Central memory CD8-positive, alpha-beta T cell (primary cell): ENCODE results near the gene ANO1.
A peak's percentile ranks its signal among the peaks of the same experiment; 100 is the strongest.

ENCODE experiments used
- ATAC-seq: fragments of 150-1000 bp; cut with Tn5 transposase; replicated peaks from 2 replicates; pipeline ENCODE4 v1.10.0; 2022; ENCODE audit warnings: mild to moderate bottlenecking, moderate FRiP score, moderate number of reproducible peaks; ENCODE audit not compliant: poor library complexity, severe bottlenecking; ENCODE audit errors: extremely low read depth
- DNase-seq, 2 donors: peaks; one replicate each; pipeline ENCODE4 v3.0.0; 2021; ENCODE audit warnings: low spot score in 2 of 2
- H3K27ac Mint-ChIP-seq: one replicate; pipeline ENCODE4 v1.8.0; 2022; ENCODE audit warnings: low read depth, mild to moderate bottlenecking, moderate library complexity, mixed read lengths
- H3K27me3 Mint-ChIP-seq: one replicate; pipeline ENCODE4 v1.8.0; 2022; ENCODE audit warnings: mixed read lengths
- H3K36me3 Mint-ChIP-seq: one replicate; pipeline ENCODE4 v1.8.0; 2022; ENCODE audit warnings: mild to moderate bottlenecking, moderate library complexity, mixed read lengths; ENCODE audit not compliant: insufficient read depth
- H3K4me1 Mint-ChIP-seq: one replicate; pipeline ENCODE4 v1.8.0; 2022; ENCODE audit warnings: mixed read lengths
- H3K4me3 Mint-ChIP-seq: one replicate; pipeline ENCODE4 v1.8.0; 2022; ENCODE audit warnings: mild to moderate bottlenecking, moderate library complexity, mixed read lengths
- H3K9me3 Mint-ChIP-seq: one replicate; pipeline ENCODE4 v1.8.0; 2022; ENCODE audit warnings: mixed read lengths

The ANO1 gene

GRCh38 chr11:70060611-70061293, 17.4 kb upstream of the ANO1 start:
- DNase-seq (no peak), ATAC-seq (no peak)
- Mint-ChIP-seq H3K9me3 (peaks cover 4% of the 10 kb centered on the region), H3K27me3 (peaks cover 49% of the 10 kb centered on the region), H3K4me1 (peaks cover 1% of the 10 kb centered on the region), H3K27ac (no peak overlapping the region), H3K4me3 (no peak overlapping the region), H3K36me3 (no peaks in the 10 kb centered on the region)

DNA sequence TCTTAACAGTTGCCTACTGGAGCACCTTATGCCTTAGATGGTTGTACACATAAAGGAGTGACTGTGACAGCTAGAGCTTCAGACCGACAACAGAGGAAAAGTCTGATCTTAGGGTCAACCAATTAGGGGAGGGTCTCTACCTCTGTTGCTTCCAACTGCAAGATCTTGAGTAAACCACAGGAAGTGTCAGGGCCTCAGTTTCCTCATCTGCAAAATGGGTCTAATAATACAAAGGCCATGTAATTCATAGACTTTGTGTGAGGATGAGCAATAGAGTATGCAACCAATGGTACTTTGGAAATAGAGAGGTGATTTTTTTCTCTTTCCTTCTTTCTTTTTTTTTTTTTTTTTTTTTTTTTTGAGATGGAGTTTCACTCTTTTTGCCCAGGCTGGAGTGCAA, 16.4 kb upstream of the ANO1 start:
- peaks cover 45% of the 10 kb centered on the region for H3K27me3 Mint-ChIP-seq
- H3K9me3 Mint-ChIP-seq = peaks cover 4% of the 10 kb centered on the region
- H3K4me1 Mint-ChIP-seq = peaks cover 5% of the 10 kb centered on the region
- no peak overlapping the region for H3K27ac Mint-ChIP-seq
- no peak overlapping the region for H3K4me3 Mint-ChIP-seq
- ATAC-seq (no peak), DNase-seq (no peak)
- no peaks in the 10 kb centered on the region for H3K36me3 Mint-ChIP-seq

DNA sequence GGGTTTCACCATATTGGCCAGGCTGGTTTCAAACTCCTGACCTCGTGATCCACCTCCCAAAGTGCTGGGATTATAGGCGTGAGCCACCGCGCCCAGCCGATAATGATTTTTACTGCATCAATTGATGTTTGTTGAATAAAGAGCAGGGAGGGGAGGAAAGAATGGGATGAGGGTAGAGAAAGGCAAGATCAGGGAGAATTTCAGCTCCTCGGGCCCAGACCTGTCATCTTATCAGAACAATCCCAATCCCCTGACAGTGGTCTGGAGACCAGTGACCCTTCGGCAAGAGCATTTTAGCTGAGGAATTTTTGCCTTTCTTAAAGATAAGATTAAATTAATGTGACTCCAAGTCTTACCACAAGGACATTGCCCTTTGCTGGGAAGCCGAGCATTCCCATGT, 15.0 kb upstream of the ANO1 start:
- H3K4me3 Mint-ChIP-seq = no peak overlapping the region
- no peak overlapping the region for H3K27ac Mint-ChIP-seq
- no peaks in the 10 kb centered on the region for H3K9me3 Mint-ChIP-seq
- H3K27me3 Mint-ChIP-seq = peaks cover 41% of the 10 kb centered on the region
- H3K36me3 Mint-ChIP-seq = no peaks in the 10 kb centered on the region
- ATAC-seq (no peak), DNase-seq (no peak)
- H3K4me1 Mint-ChIP-seq = peaks cover 5% of the 10 kb centered on the region

DNA sequence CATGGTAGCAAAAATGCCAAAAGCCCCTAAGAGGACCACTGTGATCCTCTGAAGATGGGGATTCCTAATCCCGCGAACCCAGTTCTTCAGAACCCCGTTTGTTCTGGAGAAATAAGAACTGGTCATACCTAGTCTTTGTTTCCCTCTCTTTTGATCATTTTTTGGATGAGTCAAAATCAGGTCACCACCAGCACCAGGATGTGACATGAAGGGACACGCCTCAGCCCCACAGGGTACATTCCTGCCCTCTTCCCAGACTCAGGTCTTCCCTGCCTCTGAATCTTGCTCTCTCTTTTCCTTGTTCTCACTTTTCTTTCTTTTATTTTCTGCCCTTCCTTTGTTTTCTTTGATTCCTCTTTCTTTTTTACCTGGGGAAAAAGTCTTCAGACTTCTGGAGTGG, 14.6 kb upstream of the ANO1 start:
- Mint-ChIP-seq H3K4me3 (no peak overlapping the region), H3K36me3 (no peaks in the 10 kb centered on the region), H3K4me1 (peaks cover 5% of the 10 kb centered on the region), H3K9me3 (no peaks in the 10 kb centered on the region), H3K27ac (no peak overlapping the region), H3K27me3 (peaks cover 42% of the 10 kb centered on the region)
- ATAC-seq = no peak
- DNase-seq = no peak

GRCh38 chr11:70064008-70064725, 13.9 kb upstream of the ANO1 start:
- DNase-seq (no peak), ATAC-seq (no peak)
- Mint-ChIP-seq H3K27ac (no peak overlapping the region), H3K9me3 (no peaks in the 10 kb centered on the region), H3K36me3 (no peaks in the 10 kb centered on the region), H3K4me1 (peaks cover 5% of the 10 kb centered on the region), H3K27me3 (peaks cover 48% of the 10 kb centered on the region), H3K4me3 (no peak overlapping the region)

DNA sequence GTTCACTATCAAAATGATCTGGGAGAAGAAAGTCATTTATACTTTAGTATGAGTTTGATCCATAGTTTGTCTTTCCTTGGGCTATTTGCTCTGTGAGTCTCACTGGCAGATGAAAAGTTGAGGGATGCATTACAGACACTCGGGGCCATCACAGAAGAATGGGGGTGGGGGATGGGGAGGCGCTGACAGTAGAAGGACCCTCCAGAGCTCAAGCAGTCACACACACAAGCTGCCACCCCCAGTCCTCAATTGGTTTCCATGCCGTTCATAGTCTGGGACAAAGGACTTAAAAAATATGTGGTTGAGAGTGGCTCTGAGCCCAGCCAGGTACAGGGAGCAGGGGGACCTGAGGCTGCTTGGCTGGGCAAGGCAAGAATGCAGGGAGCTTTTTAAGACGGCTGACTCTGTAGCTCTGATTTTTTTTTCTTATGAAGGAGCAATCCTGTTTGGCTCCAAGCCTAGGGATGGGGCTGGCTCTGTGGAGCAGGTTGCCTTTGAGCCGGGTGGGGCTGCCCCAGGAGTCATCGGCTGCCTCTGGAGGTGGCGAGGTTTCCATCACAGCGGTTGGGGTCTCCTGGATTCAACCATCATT, 13.3 kb upstream of the ANO1 start:
- Mint-ChIP-seq H3K27ac (no peak overlapping the region), H3K4me3 (no peak overlapping the region), H3K27me3 (peaks cover 55% of the 10 kb centered on the region), H3K9me3 (no peaks in the 10 kb centered on the region), H3K36me3 (no peaks in the 10 kb centered on the region), H3K4me1 (peaks cover 5% of the 10 kb centered on the region)
- ATAC-seq (no peak), DNase-seq (no peak)

GRCh38 chr11:70065318-70066135, 12.6 kb upstream of the ANO1 start:
- ATAC-seq = no peak

DNA sequence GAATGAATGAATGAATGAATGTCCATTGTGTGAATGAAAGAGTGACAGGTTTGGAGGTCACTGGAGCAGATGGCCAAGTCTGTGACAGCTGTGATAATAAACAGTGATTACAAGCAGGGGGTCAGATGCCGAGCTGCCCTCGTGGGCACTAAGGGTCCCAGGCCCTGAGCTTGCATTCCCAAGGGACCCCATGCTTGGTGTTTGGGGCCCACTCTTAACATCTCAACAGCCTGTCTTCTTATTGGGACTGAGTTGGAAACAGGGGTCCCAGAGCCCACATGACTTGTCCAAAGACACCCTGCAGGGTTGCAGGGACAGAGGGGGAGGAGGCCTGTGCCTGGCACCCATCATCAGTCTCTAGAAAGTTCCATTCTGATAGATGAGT, 12.0 kb upstream of the ANO1 start:
- Mint-ChIP-seq H3K36me3 (no peaks in the 10 kb centered on the region), H3K27ac (no peak overlapping the region), H3K9me3 (no peaks in the 10 kb centered on the region), H3K27me3 (peaks cover 68% of the 10 kb centered on the region), H3K4me1 (peaks cover 5% of the 10 kb centered on the region), H3K4me3 (no peak overlapping the region)
- DNase-seq (peak in 1 of 2 donors; percentile 3), ATAC-seq (no peak)

More at GRCh38 chr11:70065318-70066135, 12.6 kb upstream of the ANO1 start:
- Mint-ChIP-seq H3K36me3 (no peaks in the 10 kb centered on the region), H3K27me3 (peaks cover 62% of the 10 kb centered on the region), H3K4me1 (peaks cover 5% of the 10 kb centered on the region), H3K9me3 (no peaks in the 10 kb centered on the region), H3K27ac (no peak overlapping the region), H3K4me3 (no peak overlapping the region)
- peak; percentile 5 to 6 for DNase-seq

DNA sequence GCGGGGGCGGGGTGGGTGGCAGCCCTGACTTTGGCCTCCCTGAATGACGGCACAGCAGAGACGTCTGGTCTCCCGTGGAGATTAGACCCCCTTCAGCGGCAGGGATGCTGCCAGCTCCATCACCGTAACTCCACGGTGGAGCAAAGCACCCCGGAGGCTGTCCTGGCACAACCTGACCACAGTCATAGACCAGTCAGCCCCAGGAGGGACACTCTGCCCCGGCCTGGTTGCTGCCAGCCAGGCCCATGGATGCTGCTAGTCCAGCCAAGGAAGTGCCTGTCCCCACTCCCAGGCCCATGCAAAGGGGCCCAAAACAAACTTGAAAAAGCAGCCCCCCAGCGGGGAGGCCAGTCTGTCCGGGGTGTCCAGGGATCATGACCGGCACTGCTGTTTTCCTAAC, 11.5 kb upstream of the ANO1 start:
- no peak overlapping the region for H3K27ac Mint-ChIP-seq
- ATAC-seq = no peak
- peaks cover 5% of the 10 kb centered on the region for H3K4me1 Mint-ChIP-seq
- H3K9me3 Mint-ChIP-seq = no peaks in the 10 kb centered on the region
- DNase-seq = no peak
- H3K4me3 Mint-ChIP-seq = no peak overlapping the region
- no peaks in the 10 kb centered on the region for H3K36me3 Mint-ChIP-seq
- peaks cover 73% of the 10 kb centered on the region for H3K27me3 Mint-ChIP-seq

- H3K9me3 Mint-ChIP-seq = no peaks in the 10 kb centered on the region
- no peak overlapping the region for H3K27ac Mint-ChIP-seq
- H3K27me3 Mint-ChIP-seq = peaks cover 77% of the 10 kb centered on the region
- DNase-seq (no peak), ATAC-seq (no peak)
- H3K36me3 Mint-ChIP-seq = no peaks in the 10 kb centered on the region
- H3K4me3 Mint-ChIP-seq = no peak overlapping the region
- peaks cover 5% of the 10 kb centered on the region for H3K4me1 Mint-ChIP-seq
These were observed 11.1 kb upstream of the ANO1 start for GRCh38 chr11:70067036-70067435.

- no peaks in the 10 kb centered on the region for H3K9me3 Mint-ChIP-seq
- peaks cover 84% of the 10 kb centered on the region for H3K27me3 Mint-ChIP-seq
- no peak overlapping the region for H3K27ac Mint-ChIP-seq
These were observed 10.4 kb upstream of the ANO1 start for GRCh38 chr11:70067591-70068341.

DNA sequence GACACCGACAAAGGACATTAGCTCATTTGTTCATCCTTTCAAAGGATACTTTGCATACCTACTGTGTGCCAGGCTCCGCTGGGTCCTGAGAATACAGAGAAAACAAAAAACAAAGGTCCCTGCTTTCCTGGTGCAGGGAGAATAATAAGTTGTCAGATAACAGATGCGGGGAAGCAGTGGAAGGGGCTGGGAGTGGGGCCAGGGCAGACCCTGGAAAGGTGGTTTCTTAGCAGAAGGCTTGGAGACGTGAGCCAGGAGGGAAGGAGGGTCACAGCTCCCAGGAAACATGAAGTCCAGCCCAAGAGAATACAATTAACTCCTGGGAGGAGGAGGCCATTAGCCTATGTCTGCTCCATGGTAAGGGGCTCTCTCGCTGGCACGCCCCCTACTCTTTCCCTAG, 9.8 kb upstream of the ANO1 start:
- no peak for ATAC-seq
- Mint-ChIP-seq H3K4me3 (no peak overlapping the region), H3K4me1 (peaks cover 5% of the 10 kb centered on the region), H3K9me3 (no peaks in the 10 kb centered on the region), H3K27me3 (peaks cover 90% of the 10 kb centered on the region), H3K36me3 (no peaks in the 10 kb centered on the region), H3K27ac (no peak overlapping the region)
- DNase-seq = no peak

More at GRCh38 chr11:70067591-70068341, 10.4 kb upstream of the ANO1 start:
- no peaks in the 10 kb centered on the region for H3K36me3 Mint-ChIP-seq
- H3K4me3 Mint-ChIP-seq = no peak overlapping the region
- H3K4me1 Mint-ChIP-seq = peaks cover 5% of the 10 kb centered on the region
- no peak for DNase-seq
- ATAC-seq = no peak
